NCI-H82 treated with DMSO at 0.1 percent for 48 hours (cell line): ENCODE data around the gene METTL18.
"Not testable (repeated sequence)": the region's sequence is repeated elsewhere in the genome, so short reads cannot be mapped to it uniquely, and the experiment has no call there.

Experiments used
- DNase-seq: peaks from one replicate; lab custom pipeline; 2025; ENCODE audit not compliant: unreplicated experiment; lab: John Stamatoyannopoulos, UW

The METTL18 gene

DNA sequence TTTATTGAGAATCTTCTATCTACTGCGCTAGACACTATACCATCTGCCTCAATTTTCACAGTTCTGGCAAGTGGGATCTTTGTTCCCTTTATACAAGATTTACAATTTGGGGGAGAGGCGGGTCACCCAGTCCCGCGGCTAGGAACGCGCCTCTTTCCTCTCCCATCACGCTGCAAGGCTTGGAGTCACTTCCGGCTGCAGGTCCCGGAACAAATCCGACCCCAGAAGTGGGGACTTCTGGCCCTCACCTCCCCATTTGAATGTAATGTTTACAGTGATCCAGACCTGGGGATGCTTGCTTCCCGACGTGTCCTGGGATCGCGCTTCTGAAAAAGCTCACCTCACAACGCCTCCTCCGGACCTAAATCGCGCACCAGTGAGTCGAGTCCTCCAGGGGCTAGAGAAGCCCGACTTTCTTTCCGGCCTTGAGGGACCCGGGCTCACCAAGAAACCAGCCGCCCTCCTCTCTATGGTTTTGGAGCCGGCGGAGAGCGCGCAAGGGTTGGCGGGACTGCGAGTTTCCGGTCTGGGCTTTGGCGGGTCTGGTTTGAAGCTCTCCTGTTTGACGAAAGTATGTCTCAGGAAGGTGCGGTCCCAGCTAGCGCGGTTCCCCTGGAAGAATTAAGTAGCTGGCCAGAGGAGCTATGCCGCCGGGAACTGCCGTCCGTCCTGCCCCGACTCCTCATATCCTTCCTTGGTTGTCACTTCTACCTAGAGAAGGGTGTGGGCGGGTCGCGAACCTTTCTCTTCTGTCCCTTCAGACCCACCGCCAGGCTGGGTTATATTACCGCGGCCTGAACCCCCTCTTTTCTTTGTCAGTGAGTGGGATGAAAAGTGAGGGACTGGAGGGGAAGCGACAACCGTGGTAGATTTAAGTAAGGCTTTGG lies at the start of gene METTL18:
Gene METTL18 (minus strand): TSS at position 378 of the 887 bp plus-strand sequence. CDS start 1,212 bp downstream, outside the sequence.
- peak; percentile 88 for DNase-seq

DNA sequence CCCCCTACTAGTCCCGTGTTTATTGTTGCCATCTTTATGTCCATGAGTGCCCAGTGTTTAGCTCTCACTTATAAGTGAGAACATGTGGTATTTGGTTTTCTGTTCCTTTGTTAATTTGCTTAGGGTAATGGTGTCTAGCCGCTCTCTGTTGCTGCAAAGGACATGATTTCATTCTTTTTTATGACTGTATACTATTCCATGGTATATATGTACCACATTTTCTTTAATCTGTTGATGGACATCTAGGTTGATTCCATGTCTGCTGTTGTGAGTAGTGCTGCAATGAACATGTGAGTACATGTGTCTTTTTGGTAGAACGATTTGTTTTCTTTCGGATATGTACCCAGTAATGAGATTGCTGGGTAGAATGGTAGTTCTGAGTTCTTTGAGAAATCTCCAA lies 44.2 kb upstream of the METTL18 start:
- DNase-seq: no peak

DNA sequence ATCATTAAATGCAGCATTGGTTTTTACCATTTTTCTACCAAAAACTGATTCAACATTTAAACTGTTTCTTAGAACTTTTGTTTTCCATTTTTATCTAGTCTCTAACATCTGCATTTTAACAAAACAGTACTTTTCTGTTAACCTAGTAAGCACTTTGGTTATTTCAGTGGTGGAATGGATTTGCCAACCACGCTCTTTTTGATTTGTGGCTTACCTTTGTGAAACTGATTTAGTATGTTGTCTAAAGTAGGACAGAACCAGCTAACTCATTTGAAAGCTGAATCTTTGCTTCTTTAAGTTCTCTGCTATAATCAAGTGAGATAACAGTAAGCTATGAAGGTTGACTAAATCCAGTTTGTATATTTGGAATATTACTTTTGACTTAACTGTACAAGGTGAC lies 41.5 kb upstream of the METTL18 start:
- DNase-seq: no peak

DNA sequence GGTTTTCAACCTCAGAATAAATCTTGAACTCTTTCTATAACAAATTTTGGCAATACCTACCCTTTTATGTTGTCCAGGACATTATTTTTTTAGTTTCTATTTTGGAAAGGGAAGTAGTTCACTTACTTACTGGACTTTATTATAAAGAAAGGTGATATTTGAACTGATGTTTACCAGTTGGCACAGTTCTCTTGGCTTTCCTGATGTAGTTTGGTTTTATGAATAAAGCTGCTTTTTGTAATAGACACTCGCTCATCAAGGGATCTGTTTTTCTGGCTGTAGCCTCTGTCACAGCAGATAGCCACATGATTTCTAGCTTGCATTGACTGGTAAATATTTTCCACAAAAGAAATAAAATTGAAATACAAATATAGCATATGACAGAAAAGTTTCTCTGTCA lies 40.9 kb upstream of the METTL18 start:
- no peak for DNase-seq

DNA sequence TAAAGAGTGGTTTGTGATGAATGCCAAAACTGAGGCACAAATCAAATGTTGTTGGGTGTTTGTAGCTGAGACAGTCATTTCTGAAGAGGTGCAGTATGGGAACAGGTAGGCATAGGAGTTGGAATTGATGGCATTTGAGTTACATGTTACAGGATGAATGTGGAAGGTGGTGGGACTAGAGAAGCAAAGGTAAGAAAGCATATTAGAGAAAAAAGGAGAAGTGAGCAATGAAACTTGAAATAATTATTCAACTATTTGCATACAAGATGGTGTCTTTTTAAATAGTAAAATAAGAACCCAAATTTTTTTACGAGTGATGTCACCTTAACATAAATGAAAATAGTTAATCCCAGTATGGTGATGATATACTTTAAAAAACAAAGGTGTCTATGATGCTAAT lies 40.2 kb upstream of the METTL18 start:
- no peak for DNase-seq

DNA sequence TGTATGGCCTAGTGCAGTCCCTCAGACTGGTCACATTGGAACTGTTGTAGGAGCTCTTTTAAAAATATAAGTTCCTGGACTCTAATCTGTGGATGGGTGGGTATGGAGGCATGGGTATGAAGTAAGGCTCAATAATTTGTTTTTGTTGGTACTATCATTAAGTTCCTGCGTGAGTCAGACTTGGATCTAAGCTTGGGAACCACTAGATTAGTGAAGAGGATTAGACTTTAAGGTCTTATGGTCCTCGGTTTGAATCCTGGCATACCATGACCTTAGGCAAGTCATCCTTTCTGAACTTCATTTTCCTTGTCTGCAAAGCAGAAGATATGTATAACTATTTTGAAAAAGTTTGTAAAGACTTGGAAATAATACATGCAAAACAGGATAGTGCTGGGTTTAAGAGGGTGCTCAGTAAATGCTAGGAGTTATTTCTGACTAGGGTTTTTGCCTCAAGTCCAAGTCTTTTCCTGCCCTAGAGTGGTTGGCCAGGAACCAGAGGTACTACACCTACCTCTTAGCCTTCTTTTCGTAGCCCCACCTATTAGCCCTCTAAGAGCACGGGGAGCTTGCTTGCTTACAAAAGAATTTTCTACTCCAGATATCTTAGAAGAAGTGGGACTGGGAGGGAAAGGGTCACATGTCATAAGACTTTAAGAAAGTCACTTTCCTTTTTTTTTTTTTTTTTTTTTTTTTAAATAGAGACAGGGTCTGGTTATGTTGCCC lies 38.6 kb upstream of the METTL18 start:
- DNase-seq: no peak

DNA sequence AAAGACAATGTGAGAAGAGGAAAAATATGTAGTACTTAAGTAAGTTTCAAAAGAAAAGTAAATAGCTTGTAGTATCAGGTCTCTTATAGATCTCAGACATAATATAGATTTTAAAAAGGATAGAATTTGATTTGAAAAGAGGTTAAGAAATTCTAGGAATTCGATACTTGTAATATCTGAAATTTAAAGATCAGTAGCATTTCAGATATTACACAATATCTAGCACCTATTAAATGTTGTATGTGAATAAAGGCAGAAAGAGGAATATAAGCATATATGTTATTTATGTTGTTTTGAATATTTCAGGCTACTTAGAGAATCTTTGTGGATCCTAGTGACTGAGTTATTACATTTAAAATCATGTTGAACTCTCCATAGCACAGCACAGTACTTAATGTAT lies 35.0 kb upstream of the METTL18 start:
- no peak for DNase-seq

DNA sequence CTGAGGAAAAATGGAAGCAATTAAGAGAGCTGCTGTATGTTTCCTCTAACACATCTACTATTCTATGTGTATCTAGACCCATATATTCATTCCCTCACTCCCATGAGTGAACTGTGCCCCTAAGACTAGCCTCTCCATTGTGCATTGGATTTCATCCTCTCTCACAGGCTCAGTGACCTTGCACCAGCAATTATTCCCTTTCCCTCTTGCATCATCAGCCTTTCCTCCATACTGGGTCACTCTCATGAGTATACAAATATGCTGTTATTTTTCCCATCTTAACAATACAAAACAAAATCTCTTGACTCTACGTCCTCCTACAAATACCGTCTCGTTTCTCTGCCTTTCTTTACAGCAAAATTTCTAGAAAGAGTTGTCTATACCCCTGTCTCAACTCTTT lies 29.4 kb upstream of the METTL18 start:
- no peak for DNase-seq

DNA sequence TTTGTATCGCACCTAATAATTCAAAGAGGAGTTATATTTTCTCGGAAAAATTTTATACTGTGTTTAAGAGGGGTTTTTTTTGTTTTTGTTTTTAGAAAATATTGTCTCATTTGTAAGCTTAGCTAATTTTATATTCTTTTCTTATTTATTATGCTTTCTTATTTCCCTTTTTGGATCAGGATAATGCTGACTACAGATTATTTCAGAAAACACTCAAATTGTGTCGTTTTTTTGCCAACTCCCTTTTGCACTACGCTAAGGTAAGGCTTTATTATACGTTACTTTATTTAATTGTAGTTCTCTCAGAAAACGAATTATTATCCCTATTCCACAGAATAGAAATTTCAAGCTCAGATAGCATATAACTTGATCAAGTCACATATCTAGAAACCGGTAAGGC lies 26.8 kb upstream of the METTL18 start:
- no peak for DNase-seq

DNA sequence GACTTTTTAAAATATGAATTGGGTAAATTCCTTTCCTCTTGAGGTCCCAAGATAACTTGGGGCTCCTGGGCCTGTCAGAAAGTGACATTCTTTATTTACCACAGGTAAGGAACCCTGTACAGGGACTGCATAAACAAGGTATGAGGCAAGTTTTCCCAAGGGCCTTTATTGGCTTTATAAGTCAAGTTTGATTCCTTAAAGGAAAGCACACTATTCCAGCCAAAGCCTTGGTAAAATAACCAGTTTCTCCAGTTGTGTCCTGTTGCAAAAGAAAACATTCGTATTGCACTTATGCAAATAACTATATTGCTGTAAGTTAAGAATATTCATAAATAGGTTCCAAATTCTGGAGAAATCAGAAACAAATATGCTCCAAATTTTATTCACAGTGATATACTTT lies 21.9 kb upstream of the METTL18 start:
- no peak for DNase-seq

DNA sequence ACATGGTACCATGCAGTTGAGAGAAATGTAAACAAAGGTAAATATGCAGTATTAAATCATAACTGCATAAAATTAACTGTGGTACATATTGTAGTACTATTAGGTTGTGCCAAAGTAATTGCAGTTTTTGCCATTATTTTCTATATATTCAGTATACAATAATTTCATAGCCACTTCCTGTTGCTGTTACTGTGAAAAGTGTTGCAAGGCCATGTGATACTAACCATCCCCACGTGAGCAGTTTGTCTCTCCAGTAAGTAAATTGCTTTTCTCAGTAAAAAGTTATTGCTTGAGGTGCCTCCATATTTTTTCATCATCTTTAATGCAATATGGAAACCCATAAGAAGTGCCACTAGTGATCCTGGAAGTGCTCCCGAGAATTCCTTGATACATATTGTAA lies 19.6 kb upstream of the METTL18 start:
- no peak for DNase-seq

DNA sequence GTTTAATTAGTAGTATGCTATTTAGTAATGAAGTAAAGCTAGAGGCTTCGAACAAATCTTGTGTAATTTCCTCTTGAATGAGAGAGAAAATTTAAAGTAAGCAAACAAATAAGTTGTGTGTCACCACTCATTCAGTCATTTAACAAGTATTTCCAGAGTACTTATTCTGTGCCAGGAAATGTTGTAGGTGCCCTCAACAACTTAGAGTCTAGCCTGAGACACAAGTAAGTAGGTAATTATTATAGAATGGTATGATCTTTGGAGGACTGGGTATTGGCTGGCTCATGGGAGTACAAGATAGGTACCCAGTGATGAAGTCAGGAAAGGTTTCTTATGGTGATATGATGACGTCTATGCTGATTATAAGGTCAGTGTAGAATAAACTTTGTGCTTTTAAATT lies 17.4 kb upstream of the METTL18 start:
- no peak for DNase-seq

DNA sequence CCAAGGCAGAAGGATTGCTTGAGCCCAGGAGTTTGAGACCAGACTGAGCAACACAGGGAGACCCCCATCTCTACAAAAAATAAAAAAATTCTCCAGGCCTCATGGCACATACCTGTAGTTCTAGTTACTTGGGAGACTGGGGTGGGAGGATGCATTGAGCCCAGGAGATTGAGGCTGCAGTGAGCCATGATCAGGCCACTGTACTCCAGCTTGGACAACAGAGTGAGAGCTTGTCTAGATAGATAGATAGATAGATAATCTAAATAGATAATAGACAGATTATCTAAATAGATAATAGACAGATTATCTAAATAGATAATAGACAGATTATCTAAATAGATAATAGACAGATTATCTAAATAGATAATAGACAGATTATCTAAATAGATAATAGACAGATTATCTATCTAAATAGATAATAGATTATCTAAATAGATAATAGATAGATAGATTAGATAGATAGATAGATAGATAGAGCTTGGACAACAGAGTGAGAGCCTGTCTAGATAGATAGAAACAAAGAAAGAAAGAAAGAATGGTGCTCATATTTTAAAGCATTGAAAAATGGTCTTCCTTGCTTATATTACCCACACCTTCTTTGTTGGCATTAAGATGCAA lies 16.8 kb upstream of the METTL18 start:
- not testable (repeated sequence) for DNase-seq

DNA sequence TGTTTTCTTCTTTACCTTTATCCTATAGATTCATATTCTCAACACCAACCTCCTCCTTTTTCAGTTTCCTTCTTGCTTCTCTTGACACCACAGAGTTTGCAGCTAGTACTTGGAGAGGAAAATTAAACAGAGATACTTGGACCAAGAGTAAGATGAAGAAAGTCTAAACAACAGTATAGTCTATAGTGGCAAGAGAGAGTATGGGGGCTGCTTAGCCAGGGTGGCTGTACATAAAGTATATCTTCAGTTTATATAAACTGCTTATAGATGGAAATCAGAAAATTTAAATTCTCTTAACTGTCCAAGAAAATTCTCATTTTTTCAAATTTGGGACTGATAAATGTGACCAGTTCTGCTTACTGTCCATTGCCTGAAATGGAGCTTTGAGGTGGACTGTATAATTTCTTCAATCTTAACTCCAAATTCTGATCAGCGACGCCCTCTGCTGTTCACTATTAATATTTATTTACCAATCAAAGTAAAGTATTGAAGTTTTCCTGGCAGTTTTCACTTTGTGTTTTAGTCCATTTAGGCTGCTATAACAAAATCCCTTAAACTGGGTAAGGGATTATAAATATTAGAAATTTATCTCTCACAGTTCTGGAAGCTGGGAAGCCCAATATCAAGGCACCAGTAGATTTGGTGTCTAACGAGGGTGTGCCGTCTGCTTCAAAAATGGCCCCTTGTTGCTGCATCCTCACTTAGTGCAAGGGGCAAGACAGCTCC lies 14.8 kb upstream of the METTL18 start:
- DNase-seq: no peak

DNA sequence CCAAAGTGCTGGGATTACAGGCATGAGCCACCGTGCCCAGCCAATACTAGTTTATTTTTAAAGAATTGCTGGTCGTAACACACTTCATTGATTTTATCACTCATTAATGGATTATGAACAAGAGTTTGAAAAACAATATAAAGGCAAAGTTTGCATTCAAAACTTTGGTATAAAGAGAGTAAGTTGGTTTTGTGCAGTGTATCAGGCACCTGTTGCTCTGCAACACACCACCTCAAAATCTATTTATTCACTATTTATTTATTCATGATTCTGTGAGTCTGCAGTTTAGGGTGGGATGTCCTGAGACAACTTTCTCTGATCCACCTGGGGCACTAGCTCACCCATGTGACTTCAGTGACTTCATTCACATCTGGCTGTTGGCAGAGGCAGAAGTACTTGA lies 10.2 kb upstream of the METTL18 start:
- DNase-seq: no peak

DNA sequence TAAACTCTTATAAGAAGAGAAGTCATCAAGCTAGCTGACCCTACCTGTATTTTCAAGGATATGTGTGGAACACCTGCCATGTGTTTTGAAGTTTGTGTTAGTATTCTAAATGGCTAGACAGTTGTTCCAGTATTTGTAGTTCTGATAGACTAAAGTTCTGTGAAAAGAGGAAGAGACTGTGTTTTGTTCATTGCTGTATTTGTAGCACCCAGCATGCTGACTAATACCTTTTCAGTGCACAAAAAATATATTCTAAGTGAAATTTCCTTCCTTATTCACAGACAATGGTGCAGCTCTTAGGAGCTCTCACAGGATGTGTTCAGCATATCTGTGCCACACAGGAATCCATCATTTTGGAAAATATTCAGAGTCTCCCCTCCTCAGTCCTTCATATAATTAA lies 8.2 kb upstream of the METTL18 start:
- DNase-seq: no peak

DNA sequence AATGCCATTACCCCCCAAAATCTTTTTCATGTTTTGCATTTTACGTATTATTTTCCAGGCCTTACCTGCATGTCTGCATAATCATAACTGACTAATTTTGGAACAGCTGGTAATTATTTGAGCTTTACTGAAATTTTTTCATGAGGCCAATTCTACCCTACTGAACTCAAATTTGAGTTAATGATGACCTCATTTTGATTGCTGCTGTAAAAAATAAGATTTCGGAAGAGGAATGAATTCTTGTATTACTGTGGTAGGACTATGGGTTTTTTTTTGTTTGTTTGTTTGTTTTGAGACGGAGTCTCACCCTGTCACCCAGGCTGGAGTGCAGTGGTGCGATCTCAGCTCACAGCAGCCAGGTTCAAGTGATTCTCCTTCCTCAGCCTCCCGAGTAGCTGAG lies 2.6 kb upstream of the METTL18 start:
- no peak for DNase-seq

DNA sequence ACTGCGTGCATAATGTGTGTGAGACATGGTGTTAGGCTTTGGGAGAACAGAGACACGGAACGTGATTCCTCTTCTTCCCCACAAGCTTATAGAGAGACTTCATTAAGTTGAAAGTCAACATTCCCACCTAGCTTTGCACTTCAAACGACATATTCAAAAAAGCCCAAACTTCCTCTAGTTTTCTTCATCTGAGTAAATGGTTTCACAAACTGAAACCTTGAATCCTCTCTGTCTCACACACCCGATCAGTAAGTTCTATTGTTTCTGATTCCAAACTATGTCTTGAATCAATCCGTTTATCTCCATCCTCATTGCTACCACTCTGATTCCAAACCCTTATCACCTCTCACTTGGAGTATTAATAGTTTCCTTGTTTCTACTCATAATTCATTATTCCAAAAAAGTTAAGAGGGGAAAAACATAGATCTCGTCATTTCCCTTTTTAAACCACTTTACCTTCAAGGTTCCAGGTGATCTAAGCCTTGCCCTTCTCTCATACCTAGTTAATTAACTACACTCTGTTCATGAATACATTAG lies 1.6 kb upstream of the METTL18 start:
- no peak for DNase-seq

DNA sequence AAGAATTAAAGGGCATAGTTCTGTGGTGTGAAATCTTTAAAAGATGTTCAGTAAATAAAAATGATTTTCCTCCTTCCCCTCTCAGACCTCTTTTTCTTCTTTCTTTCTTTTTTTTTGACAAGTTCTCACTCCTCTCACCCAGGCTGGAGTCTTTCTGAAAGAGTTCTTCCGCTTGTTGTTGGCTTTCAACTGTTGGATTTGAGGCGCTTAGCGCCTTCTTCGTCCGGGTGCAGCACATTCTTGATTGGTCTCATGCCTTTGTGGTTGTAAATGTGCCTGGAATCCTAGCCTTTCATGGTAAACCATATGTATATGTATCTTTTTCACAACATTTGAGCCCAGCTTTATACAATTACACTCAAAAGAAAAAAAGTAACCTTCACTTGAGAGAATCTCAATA lies 980 bp upstream of the METTL18 start:
- no peak for DNase-seq

DNA sequence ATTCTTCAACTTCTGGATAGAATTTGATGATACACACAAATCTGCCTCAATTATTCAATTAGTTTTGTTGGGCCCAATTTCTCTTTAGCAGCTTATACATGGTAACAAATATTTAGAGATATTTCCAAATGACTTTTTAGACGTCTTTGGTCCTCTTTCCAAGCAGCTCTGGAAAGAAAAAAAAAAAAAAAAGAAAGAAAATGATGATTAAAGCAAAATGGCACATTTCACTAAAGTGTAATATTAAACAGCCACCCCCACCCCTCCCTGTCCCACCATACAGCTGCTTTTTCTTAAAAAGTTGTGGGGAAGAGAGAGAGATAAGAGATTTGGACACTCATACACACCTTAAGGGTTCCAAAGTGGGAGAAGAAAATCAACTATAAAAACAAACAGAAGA lies 977 bp downstream of the METTL18 start:
- DNase-seq: no peak

DNA sequence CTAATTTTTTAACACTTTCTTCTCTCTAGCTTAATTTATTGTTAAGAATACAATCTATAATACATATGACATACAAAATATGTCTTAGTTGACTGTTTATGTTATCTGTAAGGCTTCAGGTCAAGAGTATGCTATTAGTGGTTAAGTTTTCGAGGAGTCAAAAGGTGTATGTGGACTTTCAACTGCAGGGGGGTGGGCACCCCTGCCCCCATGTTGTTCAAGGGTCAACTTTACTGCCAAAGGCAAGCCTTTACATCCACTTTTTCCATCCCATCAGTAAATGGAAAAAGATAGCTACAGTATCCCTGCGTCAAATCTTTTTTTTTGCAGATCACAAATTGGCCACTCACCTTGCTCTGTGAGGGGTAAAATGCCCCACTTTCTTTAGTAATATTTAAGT lies 6.3 kb downstream of the METTL18 start:
- DNase-seq: no peak
